GM12801 (cell line): ENCODE measurements around the gene ZNF862.

Experiments used
- CTCF ChIP-seq: IDR thresholded peaks from one replicate; pipeline ENCODE4 v1.5.1; 2011; ENCODE audit warnings: control low read depth; ENCODE audit not compliant: insufficient read length; ENCODE audit errors: extremely low read depth

Gene ZNF862

GRCh38 chr7:149874644-149875028 lies 36.5 kb downstream of the ZNF862 start:
- TF ChIP-seq CTCF, result no peak

GRCh38 chr7:149875396-149875795 lies 37.2 kb downstream of the ZNF862 start:
- TF ChIP-seq CTCF, result no peak

- TF ChIP-seq CTCF, result no peak
Observed at GRCh38 chr7:149877890-149878522, 39.8 kb downstream of the ZNF862 start.

- no peak for TF ChIP-seq CTCF
Observed at GRCh38 chr7:149878523-149878921, 40.3 kb downstream of the ZNF862 start.

- no peak for TF ChIP-seq CTCF
Observed at GRCh38 chr7:149879271-149879743, 41.1 kb downstream of the ZNF862 start.

- TF ChIP-seq CTCF, result no peak
Observed at GRCh38 chr7:149879766-149880637, 41.8 kb downstream of the ZNF862 start.

GRCh38 chr7:149880638-149881311 lies 42.6 kb downstream of the ZNF862 start:
- TF ChIP-seq CTCF, result no peak
